AG10803 (cell line): ENCODE results near the gene RBM23.

Experiments used
- DNase-seq: peaks from one replicate; pipeline ENCODE4 v3.0.0; 2010; ENCODE audit warnings: low read depth
- H3K4me3 ChIP-seq: 2 replicates; pipeline ENCODE4 v1.5.1; 2011; ENCODE audit warnings: mild to moderate bottlenecking, low read length, control low read depth
- TF ChIP-seq, protein P1 (sequence below): conservative IDR thresholded peaks from 2 replicates; pipeline ENCODE4 v1.5.1; 2011; ENCODE audit warnings: mild to moderate bottlenecking, low read length, control low read depth, inconsistent platforms

The RBM23 gene

DNA sequence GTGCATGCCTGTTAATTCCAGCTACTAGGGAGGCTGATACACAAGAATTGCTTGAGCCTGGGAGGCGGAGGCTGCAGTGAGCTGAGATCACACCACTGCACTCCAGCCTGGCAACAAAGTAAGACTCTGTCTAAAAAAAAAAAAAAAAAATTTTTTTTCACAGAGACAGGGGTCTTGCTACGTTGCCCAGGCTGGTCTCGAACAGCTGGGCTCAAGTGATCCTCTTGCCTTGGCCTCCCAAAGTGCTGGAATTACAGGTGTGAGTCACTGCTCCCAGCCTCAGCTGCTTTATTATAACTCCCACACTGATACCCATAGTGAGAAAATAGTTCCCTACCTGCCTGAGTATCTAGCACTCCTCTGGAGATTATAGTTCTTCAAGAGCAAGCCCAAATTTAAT lies 26.7 kb upstream of the RBM23 start:
- TF ChIP-seq, protein P1, sequence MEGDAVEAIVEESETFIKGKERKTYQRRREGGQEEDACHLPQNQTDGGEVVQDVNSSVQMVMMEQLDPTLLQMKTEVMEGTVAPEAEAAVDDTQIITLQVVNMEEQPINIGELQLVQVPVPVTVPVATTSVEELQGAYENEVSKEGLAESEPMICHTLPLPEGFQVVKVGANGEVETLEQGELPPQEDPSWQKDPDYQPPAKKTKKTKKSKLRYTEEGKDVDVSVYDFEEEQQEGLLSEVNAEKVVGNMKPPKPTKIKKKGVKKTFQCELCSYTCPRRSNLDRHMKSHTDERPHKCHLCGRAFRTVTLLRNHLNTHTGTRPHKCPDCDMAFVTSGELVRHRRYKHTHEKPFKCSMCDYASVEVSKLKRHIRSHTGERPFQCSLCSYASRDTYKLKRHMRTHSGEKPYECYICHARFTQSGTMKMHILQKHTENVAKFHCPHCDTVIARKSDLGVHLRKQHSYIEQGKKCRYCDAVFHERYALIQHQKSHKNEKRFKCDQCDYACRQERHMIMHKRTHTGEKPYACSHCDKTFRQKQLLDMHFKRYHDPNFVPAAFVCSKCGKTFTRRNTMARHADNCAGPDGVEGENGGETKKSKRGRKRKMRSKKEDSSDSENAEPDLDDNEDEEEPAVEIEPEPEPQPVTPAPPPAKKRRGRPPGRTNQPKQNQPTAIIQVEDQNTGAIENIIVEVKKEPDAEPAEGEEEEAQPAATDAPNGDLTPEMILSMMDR = no peak
- no peak overlapping the region for H3K4me3 ChIP-seq
- DNase-seq = no peak

DNA sequence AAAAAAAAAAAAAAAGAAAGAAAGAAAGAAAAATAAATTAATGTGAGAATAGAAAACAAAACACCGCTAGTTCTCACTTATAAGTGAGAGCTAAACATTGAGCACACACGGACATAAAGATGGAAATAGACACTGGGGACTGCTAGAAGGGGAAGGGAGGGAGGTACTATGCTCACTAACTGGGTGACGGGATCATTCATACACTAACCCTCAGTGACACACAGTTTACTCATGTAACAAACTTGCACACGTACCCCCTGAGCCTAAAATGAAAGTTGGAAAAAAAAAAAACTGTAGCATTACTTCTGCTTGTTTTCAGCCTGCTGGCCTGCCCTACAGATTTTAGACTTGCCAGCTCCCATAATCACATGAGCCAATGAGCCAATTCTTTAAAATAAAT lies 20.7 kb upstream of the RBM23 start:
- no peak overlapping the region for H3K4me3 ChIP-seq
- TF ChIP-seq, protein P1 = no peak
- peak; percentile 44 for DNase-seq

DNA sequence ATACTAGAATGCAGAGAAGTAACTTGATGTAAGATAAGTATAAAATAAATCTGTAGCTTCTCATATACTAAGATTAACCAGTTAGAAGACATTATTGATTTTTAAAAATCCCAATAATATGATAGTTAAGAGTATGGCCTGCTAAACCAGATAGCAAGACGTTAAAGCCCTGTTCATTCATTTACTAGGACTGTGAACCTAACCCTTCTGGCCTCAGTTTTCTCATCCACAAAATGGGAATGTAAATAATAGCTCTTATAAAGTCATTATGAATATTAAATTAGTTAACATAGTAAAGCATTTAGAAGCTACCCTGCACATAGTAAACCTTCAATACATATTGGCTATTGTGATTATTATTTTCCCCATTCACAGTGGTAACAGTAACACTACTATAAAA lies 16.2 kb upstream of the RBM23 start:
- no peak overlapping the region for H3K4me3 ChIP-seq
- DNase-seq = no peak
- TF ChIP-seq, protein P1 = no peak

DNA sequence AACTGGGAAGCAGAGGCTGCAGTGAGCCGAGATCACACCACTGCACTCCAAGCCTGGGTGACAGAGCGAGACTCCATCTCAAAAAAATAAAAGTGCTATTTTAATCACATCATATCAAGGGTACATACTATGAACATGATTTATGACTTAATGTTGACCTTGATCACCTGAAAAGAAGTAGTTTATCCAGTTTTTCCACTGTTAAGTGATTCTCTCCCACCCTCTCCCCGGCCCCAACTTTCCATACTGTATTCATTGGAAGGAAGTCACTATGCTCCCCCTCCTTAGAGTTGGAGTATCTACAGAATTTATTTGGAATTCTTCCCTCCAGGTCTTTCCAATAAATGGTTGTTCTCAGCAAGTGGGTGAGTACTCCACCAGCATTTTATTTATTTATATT lies 13.2 kb upstream of the RBM23 start:
- DNase-seq = no peak
- H3K4me3 ChIP-seq = no peak overlapping the region
- TF ChIP-seq, protein P1 = no peak

DNA sequence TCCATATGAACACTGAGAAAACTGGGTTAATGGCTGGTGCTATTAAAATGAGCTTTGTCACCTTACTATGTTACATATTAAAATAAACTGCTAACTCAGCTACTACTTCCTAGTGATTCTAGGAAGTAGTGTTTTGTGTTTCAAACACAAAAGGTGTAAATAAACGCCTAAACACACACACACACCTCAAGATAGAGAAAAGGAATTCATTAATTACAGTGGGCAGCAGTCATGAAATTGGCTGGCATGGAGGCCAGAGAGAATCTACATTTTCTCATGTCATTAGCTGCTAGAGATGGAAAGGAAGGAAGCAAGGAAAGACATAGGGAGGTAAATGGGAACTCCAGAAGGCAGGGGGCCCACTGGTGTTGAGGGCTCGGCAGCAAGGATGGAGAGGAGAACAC lies 11.0 kb upstream of the RBM23 start:
- TF ChIP-seq, protein P1 = no peak
- no peak for DNase-seq
- H3K4me3 ChIP-seq = peak overlapping the region; percentile 61

DNA sequence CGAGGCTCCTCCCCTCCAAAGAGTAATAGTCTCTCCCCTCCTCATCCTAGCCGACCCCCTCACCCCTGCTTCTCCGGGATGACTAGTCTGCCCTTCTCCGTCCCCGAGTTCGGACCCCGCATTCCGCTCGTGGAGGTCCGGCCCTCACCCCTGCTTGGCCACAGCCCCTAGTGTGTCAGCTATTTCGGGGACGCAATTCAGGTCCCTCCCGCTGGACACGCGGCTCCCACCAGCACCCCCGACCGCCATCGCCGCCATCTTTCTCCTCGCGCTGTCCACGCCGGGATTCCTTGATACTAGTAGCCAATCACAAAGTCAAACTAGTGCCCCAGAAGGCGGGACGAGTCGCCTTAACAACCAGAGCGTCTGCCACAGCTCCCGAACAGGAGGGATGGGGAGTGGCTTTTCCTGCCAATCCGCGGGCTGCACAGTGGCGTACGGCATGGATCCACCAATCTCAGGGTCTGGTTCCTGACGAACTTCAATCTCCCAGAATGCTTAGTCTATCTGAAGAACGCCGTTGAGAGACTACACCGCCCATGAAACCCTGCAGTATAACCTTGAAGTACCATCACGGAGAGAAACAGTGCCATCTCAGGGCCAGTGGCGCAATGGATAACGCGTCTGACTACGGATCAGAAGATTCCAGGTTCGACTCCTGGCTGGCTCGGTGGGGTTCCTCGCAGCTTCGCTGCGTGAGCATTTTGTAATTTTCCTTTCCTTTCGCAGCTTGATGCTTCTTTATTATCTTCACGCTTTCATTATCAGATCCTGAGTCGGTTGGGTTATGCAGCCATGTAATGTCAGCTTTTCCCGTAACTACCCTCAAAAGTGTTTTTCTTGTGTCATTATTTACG lies 10.4 kb upstream of the RBM23 start, which contains the start of gene PRMT5:
PRMT5 (minus strand) TSS at position 273 of the 857 bp plus-strand sequence; CDS start at position 258, 15 bp downstream.
- DNase-seq = peak; percentile 100
- TF ChIP-seq, protein P1 = no peak
- H3K4me3 ChIP-seq = peak within 1 kb of the TSS; percentile 99
